ENCODE measurements around the gene PIPOX.
A peak's percentile ranks its signal among the peaks of the same experiment; 100 is the strongest.
"Not testable (repeated sequence)": the region's sequence is repeated elsewhere in the genome, so short reads cannot be mapped to it uniquely, and the experiment has no call there.

Gene PIPOX

DNA sequence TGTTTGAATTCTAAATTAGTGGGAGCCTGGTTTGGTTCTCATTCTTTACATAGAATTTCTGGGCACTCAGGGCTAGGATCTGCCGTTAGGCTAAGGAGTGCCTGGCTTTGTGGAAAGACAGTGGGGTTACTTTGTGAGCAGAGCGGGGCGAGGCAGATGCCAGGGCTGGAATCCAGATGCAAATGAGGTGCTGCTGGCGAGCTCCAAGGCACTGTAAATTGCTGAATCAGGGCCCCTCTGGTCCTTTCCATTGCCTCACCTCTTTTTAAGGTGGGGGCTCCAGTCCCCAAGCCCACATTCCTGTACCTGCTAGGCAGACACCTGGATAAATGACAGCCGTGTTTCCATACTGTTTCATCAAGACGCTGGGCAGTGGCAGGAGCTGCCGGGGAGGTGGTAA lies 33.8 kb downstream of the PIPOX start:
- DNase-seq: no peak

DNA sequence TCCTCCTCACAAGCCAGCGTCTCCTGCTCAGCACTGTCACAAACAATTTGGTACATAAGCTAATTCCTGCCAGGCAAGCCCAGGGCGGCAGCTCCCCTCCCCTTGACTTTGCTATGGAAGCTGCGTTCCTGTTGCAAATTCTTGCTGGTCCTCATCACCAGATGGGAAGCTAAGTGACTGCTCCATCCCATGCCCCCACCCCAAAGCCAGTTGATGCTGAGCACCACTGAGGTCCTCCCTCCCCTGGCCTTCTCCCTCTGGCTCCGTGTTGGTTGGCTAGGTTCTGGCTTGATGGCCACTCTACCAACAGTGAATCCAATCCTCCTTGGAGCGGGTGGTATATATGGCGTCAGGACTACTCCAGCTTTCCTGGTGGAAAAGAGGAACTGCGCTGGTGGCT lies 34.4 kb downstream of the PIPOX start:
- no peak for DNase-seq

DNA sequence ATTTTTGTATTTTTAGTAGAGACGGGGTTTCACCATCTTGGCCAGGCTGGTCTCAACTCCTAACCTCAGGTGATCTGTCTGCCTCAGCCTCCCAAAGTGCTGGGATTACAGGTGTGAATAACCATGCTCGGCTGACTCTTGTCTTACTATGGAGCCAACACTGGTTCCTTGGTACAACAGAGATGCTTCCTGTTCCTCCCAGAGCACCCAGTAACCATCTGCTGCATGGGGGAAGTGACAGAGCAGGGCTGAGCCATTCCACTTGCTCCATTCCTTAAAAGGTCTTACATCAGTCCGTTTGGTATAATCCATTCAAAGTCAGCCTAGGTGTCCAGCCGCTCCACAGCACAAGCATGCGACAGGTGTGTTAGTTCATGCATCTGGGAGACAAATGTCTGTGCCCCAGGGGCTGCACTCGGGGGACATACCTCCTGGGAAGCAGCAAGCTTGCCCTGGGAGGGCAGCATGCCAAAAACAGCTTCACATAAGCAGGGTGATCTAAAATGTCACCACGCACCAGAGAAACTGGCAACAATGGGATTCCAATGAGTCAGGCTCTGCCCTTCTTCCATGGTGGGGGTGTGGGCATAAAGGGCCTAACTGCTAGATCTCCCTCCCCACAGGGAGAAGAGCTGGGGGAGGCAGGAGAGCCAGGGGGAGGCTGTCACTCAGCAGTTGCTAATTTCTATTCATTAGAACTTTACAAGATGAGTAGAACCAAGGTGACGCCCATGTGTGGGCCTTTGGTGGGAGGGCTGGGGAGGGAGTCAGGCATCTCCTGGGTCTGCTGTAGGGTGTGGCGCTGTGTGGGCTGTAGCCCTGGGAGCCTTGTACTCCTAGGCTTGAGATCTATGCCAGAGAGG lies 35.5 kb downstream of the PIPOX start:
- peak; percentile 92 for DNase-seq

DNA sequence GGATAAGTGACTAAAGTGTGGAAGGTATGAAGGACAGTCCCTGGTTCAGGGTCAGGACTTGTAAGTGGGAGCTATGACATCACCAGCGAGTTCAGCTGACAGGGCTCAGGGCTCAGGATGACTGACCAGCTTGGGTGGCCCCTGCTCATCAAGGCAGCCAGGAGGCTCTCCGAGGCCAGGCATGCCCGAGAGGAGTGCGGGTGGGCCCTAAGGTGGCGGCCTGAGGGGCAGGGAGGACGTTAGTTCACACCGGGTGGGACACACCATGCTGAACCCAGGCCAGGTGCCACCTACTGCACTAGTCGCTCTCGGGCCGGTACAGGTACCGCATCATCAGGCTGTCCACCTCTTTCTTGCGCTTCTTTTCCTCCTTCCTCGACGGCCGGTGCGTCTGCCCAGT lies 36.5 kb downstream of the PIPOX start:
- DNase-seq: no peak

DNA sequence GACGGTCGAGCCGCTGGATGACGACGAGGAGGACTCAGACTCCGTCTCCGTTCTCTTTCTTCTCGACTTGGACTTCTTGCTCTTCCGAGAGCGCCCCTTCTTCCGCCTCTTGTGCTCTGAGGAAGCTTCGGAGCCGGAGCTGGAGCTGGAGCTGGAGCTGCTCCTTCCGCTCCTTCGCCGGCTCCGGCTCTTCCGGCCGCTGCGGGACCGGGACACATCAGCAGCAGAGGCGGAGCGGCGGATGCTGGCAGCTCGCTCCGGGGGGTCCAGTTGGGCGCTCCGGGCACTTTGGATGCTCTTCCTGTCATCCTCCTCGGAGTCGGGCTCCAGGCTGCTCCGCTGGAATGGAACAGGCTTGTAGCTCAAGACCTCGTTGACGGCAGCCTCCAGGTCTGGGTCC lies 36.9 kb downstream of the PIPOX start:
- no peak for DNase-seq

DNA sequence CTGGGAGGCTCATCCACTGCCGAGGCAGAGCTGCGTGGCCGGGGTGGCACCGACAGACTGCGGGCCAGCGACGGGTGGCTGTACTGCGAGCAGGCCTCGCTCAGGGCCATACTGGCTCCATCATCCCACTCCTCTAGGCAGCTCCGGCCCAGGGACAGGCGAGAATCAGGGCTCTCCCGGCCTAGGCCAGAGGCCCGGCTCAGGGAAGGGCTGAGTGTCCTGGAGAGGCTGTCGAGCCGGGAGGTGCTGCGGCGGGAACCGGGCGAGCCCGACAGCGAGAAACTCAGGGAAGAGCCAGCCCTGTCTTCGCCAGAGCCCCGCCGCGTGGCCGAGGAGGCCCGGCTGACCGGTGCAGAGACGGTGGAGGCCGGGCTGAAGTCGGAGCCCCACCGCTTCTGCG lies 37.4 kb downstream of the PIPOX start:
- no peak for DNase-seq

DNA sequence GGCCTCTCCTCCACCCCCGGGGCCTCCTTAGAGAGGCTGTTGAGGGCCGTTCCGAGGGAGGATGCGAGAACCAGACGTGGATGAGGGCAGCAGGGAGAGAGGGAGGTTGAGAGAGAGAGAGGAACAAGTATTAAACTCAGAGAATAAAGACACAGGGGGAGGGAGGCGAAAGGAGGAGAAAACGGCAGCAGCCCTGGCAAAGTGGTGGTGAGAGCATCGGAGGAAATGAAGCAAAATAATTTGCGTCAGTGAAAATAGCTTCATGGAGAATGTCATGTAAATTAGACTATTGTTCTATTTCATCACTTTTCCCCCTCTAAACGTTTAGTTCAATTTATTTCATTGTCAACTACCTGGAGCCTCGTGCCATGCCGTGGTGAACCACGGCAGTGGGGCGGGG lies 38.0 kb downstream of the PIPOX start:
- no peak for DNase-seq

DNA sequence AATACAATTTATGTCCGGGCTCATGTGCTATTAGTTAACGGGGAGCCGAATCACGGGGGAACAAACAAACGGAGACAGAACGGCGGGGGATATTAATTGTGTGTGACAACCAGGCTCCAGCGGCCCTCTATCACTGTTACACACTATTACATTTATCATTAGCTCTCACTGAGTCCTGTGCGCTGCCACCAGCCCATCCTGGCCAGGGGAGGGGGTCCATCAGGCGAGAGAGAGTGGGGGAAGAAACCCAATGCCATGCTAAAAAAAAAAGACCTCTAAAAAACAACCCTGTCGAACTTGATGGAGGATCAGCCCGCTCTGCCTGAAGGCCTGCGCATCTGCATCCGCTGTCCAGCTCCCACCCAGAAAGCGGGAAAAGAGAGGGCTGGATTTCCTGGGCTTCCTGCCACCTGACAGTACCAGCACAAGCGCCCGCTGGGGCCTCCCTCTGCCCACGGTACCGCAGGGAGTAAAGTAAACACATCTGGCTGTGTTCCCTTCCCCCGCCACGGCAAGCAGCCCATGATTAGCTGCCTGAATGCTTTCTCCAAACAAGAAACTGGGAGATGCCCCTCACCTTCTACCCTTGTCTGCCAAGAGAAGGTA lies 41.7 kb downstream of the PIPOX start:
- peak; percentile 86 for DNase-seq

DNA sequence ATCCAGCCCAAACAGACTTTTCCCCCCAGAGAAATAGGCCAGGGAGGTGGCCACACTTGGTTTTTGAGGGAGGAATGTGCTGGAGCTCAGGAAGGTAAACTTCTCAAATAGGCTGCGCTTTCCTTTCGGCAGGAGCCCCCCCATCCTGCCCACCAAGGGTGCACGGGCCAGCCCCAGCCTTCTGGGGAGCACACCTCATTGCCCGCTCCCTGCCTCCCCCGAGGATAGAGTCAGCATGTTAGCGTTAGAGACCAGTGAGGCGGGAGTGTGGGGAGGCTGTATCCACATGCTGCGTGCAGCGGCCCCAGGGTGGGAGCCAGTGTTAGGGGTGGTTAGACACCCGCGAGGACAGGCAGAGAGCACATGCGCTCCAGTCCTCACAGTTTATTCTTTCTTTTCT lies 42.3 kb downstream of the PIPOX start:
- DNase-seq: peak; percentile 70

DNA sequence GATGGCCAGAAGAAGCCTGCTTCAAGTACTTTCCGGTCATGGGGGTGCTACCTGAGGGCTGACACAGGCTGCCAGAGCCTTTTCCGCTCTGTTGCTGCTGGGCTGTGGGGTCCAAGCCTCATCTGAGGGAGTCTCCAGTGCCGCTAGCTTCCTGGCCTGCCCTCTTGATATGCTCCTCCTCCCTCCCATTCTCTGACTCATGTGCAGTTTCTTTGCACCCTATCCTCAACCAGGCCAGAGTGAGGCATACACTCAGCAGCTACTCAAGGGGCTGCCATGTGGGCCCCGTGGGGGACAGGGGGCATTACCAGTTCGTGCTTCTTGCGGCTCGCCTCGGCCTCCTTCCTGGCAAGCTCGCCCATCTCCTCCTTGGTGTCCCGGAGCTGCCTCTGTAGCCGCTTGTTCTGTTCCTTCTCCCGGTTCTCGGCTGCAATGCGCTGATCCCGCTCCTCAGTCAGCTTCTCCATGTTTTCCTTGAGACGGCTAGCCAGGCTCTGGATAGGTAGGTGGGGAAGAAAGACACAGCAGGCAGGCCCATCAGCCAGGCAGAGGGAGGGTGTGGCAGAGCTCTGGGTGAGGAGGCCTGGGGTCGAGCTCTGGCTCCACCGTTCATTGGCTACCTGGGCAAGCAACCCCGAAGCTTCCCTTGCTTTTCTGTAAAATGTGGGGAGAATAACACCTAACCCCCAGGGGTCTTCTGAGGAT lies 43.8 kb downstream of the PIPOX start:
- peak; percentile 50 for DNase-seq

DNA sequence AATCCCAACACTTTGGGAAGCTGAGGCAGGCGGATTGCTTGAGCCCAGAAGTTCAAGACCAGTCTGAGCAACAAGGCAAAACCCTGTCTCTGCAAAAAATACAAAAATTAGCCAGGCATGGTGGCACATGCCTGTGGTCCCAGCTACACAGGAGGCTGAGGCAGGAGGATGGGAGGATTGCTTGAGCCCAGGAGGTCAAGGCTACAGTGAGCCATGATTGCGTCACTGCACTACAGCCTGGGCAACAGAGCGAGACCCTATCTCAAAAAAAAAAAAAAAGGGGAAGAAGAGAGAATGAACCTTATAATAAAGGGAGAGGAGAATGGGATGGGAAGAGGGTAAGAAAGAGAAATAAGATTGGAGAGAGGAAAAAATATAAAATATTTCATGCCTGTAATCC lies 45.8 kb downstream of the PIPOX start:
- DNase-seq: not testable (repeated sequence)

DNA sequence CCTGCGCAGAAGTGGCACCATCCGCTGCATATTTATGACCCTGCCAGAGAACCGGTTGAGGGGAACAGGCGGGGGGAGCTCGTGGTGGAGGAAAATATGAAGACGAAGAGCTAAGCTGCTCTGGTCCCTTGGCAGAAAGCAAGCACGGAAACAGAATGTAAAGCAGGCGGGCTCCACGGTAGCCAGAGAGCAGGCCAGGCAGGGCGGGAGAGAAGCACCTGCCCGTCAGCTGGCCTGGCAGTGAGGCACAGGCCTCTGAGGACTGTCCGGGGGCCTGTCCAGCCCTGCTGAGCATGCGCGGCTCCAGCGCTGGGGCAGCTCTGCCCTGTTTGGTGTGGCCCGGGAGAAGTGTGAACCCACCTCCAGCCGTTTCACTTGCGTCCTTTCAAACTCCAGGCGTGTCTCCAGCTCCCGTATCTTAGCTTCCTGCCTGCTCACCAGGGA lies 46.7 kb downstream of the PIPOX start:
- no peak for DNase-seq

DNA sequence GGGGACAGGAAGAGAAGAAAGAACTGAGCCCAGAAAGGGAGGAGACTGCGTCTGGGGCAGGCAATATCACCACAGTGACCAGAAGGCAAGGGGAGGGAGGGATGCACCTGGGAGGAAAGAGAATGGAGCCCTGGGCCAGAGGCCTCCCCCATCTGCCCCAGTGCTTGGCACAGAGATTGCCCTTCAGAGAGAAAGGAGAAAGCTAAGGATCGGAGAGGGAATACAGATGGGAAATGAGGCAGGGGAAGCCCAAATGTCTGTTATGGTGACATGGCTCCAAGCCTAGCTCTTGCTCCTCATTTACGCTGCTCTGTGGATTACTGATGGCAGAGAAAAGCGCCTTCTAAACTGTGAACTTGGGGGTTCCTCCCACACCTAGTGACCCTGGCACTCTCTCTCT lies 47.2 kb downstream of the PIPOX start:
- no peak for DNase-seq

DNA sequence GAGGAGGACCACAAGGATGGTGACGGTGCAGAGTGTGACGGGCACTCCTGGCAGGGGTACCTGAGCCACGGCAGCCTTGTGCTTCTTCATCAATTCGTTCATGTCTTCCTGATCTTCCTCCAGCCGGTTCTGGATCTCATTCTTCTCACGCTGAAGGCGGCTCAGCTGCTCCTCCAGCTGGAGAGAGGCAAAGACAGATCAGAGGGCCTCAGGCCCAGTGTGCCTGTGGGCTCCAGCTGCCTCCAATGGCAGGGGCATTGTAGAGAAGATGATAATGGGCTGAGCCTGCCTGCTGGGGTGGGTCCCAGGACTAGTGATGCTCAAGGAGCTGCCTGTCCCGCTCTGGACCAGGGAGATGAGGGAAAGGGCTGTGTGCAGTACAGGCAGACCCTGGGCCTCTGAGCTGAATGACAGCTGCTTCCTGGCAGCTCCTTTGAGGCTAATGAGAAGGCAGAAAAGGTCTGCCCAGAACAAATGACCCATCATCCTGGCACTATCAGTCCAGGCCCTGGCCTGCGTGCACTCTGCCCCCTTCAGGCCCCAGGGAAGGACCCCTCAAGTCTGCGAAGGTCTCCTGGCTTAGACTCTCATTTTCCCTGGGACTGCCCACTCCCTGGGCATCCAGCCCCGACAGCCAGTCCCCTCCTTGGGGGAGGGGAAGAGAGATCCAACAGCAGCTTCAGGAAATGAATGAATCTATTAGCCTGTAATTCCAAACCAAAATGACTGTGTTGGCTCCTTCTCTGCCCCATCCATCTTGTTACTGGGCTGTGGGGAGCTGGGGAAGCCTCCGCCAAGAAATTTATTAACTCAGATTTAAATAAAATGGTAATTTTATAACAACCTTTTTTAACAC lies 48.0 kb downstream of the PIPOX start:
- no peak for DNase-seq

DNA sequence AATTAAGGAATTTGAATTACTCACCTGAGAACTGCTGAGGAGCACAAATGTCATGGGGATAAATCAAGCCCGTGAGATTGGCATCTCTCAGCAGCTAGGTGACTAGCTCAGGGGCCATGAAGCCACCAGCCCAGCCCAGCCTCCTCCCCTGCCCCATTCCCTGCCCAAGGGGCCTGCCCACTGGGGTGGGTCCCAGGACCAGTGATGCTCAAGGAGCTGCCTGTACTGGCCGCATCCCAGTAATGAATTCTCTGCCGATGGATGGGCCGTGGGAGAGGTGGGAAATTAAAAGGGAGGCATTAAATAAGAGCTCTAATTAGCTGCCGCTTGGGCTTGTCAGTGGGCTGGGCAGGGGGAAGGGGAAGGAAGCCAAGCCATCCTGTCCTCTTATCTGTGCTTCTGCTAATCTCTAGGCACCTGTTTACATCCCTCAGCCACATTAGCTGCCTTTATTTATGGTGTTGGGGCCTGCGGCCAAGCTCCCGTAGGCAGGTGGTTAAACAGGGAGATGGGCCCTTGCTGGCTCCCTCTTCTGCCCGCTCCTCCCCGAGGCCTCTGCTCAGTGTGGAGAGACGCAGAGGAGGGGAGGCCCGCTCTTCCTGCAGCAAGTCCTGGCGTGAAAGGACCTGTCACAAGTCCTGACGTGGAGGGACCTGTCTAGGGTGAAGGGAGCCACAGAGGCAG lies 48.8 kb downstream of the PIPOX start:
- no peak for DNase-seq

DNA sequence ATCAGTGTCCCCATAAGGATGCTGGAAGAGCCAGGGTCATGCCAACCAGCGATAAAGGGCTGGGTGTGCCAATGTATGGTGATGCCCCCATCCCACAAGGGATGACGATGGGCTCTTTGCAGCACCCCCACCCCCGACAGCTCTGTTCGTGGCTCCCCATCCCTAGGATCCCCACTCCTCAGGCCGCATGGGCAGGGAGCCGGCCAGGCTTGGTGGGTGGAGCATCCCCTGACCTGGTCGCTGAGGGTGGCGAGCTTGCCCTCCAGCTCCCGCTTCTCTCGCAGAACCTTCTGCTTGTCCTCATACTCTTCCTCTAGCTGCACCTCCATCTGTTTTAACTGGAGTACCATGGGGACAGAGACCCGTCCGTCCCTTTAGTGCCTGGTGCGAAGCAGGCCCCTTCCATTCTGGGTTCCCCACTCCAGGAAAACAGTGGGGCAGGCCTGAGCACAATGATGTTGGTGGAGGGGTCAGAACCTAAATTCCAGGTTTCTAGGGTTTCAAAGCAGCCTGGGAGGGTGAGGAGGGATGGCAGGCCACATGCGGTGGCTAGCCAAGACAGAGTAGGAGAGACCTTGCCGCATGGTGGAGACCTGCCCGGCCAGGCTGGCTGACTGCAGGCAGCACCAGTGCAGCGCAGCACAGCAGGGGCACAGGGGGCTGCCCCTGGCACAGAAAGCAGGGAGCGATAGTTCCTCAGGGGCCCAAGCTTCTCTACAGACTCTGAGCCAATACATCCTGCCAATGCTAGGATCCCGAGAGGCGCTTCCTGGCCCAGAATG lies 50.3 kb downstream of the PIPOX start:
- DNase-seq: no peak

DNA sequence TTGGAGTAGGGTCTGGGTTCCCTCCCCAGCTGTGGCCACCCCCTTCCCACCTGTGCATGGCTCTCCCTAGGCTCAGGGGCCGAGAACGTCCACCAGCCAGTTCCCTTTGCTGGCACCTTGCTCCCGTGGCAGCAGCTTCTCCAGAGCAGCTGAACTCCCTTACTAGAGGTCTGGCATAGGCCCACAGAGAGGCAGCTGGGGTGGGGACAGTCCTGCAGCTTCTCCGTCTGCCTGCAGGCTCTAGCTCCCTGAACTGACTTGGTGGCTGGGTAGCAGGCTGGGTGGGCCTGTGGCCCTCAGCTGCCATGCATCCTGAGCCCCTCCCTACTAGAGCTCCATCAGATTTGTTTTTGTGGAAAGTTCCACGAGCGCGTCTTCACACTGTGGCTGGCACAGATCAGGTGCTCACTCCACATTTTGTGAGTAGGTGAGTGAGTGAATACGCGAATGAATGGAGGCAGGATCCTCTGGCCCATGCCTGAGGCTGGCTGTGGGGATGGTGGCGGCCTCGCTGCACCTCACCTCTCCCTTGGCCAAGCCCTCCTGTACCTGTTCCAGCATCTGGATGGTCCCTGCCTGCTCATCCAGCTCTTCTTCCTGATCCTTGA lies 51.3 kb downstream of the PIPOX start:
- no peak for DNase-seq

DNA sequence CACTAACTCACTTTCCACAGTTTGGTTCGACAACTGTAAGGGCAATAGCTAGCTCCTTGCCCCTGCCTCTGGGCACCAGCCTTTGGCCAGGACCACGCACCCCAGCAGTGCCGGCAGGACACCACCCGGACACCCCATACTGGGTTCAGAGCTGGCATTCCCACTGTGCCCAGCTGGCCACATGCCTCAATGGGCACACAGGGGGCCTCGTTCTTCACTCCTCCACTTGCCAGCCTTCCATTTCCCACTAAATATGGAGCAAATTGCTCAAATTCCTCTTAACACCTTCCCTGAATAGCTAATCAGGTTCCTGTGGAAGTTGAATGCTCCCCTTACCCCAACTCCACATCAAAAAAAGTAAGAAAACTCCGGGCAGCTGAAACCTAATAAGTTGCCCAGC lies 52.5 kb downstream of the PIPOX start:
- no peak for DNase-seq

DNA sequence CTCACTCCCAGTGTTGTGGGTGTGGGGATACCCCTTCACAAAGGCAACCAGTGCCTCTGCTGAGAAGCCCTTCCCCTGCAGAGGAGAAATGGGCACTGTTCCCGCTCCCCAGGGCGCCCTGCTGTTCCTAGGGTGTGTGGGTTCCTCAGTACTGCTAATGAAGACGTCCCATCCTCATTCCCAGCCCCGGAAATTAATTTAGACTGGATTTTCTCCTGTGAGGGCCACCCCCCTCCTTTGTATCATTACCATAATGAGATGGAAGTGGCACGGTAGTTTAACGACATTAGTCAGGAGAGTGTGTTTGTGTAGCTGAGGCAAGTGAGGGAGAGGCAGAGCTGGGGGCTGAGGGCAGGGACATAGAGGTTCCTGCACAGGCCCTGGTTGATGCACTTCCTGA lies 53.2 kb downstream of the PIPOX start:
- DNase-seq: no peak

DNA sequence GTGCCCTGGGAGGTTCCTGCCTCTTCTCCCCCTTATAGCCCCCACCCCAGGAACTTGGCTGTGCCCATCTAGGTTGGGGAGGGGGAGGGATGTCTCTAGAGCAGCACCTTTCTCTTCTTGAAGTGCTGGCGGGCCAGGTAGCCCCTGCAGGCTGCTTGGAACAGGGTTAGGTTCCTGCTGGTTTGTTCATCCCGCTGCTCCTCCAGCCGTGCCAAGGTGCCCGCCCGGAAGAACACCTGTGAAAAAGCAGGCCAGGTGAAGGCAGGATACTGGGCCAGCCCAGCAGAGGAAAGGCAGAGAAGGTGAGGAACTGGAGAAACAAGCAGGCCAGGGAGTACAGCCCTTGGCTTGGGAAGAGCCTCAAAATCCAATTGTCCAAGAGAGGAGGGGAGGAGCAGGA lies 56.6 kb downstream of the PIPOX start:
- no peak for DNase-seq

DNA sequence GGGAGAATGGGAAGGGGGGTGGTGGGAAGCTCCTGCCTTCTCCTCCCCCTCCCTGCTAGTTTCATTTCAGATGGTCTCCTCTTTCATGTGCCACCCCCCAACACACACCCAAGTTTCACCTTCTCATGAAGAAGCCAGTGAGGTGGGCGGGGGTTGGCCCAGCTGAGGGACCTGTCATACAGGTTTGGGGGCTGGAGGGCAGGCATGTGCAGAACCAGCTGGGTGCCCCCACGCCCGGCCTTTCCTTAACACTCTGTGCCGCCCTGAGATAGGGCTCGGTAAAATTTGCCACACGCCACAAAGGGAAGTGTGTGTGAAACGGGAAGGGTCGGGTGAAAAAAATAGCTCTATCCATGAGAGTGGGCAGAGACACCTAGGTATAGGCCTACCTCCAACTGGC lies 57.4 kb downstream of the PIPOX start:
- no peak for DNase-seq
